Sigmoid colon (tissue), 7 donors: ENCODE measurements around the gene MRPL49. TPM values are rescaled to one million over a fixed set of nuclear protein-coding genes. Genes with fewer than 3 reads are reported as not detected.
A peak's percentile ranks its signal among the peaks of the same experiment; 100 is the strongest.

ENCODE experiments used
- DNase-seq: peaks from one replicate; pipeline ENCODE4 v3.0.0-alpha.2; 2019
- H3K27ac ChIP-seq, 4 donors: fragments of 200-600 bp; sonication (generic); one replicate each; pipeline ENCODE4 v1.5.1; 2016 to 2019; ENCODE audit warnings: mild to moderate bottlenecking in 1 of 4
- H3K27me3 ChIP-seq, 3 donors: fragments of 200-600 bp; sonication (generic); one replicate each; pipeline ENCODE4 v1.5.1; 2019; ENCODE audit warnings: mild to moderate bottlenecking in 1 of 3
- H3K36me3 ChIP-seq, 4 donors: fragments of 200-600 bp; sonication (generic); one replicate each; pipeline ENCODE4 v1.5.1; 2016 to 2019
- H3K4me1 ChIP-seq, 4 donors: fragments of 200-600 bp; sonication (generic); one replicate each; pipeline ENCODE4 v1.5.1; 2017 to 2019
- H3K4me3 ChIP-seq, 4 donors: fragments of 200-600 bp; sonication (generic); one replicate each; pipeline ENCODE4 v1.5.1; 2017 to 2019; ENCODE audit warnings: mild to moderate bottlenecking in 2 of 4, moderate library complexity in 1 of 4
- H3K9me3 ChIP-seq, 4 donors: fragments of 200-600 bp in 3 of 4; sonication (generic) in 3 of 4; one replicate each; pipeline versions ENCODE4 v1.5.1 to v1.6.1; 2013 to 2019
- EP300 ChIP-seq, 4 donors: sonication (generic); formaldehyde crosslinking; IDR thresholded peaks; one replicate each; pipeline ENCODE4 v1.6.1; 2017; ENCODE audit warnings: antibody characterized with exemption in 4 of 4
- POLR2A ChIP-seq, 2 donors: fragments of 450-650 bp; IDR thresholded peaks; one replicate each; pipeline ENCODE4 v1.6.1; 2016; ENCODE audit warnings: antibody characterized with exemption in 2 of 2, mild to moderate bottlenecking in 2 of 2, moderate library complexity in 2 of 2
- POLR2AphosphoS5 ChIP-seq, 4 donors: sonication (generic); formaldehyde crosslinking; IDR thresholded peaks; one replicate each; pipeline ENCODE4 v1.6.1; 2017; ENCODE audit warnings: antibody characterized with exemption in 4 of 4
- WGBS, 2 donors: extraction: QIAGEN DNeasy Blood & Tissue Kit; methylation state at CpG; one replicate each; pipeline ENCODE4 v1.1.7; 2013; 5-methylcytosine and 5-hydroxymethylcytosine counted together
- intact Hi-C: fragments of 100-400 bp; cut with DNase I; formaldehyde crosslinking; loops from one replicate; pipeline ENCODE4 v1.15.1; 2023
- polyA plus RNA-seq, 3 donors: library from polyadenylated mRNA; stranded (reverse); fragments of 200-250 nt; gene quantifications; one replicate each; pipeline ENCODE4 v1.2.3, GENCODE V29; 2013
- total RNA-seq, 4 donors: library from RNA; depleted of rRNA; stranded (reverse); fragments of >200 nt; gene quantifications; one replicate each; pipeline ENCODE4 v1.1.0, GENCODE V29; 2016
- TF ChIP-seq, protein P1 (sequence below), 4 experiments: fragments of 450-650 bp in 3 of 4; fragments of 200-600 bp in 1 of 4; IDR thresholded peaks; one replicate each; pipeline ENCODE4 v1.5.1; 2016 to 2019; ENCODE audit warnings: antibody characterized with exemption in 4 of 4, mild to moderate bottlenecking in 3 of 4, moderate library complexity in 2 of 4
- donor health status: healthy with polysubstance abuse.
- donor health status: Bipolar disorder and iron deficiency.
- donor health status: healthy.

Gene MRPL49
- total and polyA plus RNA-seq, 7 donors, result 41.5 to 104 (median 69.8) TPM

DNA sequence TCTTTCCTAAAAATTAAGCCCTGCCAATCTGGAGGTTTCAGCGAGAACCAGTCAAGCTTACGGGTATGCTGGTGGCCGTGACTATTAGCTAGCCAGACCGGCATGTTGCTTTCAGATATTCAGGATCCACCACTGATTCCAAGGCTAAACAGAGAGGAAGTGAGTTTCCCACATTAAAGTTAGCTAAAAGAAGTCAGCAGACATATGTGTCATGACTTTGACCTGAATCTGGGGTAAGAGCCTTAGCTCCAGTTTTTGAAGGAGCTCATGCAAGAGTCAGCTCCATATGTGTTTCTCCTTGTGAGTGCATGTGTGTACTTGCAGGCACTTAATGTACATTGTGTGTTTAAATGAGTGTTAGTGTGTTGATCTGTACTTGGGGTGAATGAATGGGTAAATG lies 36.7 kb upstream of the MRPL49 start:
- H3K9me3 ChIP-seq, result no peaks in the 10 kb centered on the region
- H3K4me1 ChIP-seq, result peaks cover 0 to 23% (median 20%) of the 10 kb centered on the region in 4 donors
- TF ChIP-seq EP300 (IDR thresholded peaks at IDR 0.05), result no peak
- TF ChIP-seq, protein P1, sequence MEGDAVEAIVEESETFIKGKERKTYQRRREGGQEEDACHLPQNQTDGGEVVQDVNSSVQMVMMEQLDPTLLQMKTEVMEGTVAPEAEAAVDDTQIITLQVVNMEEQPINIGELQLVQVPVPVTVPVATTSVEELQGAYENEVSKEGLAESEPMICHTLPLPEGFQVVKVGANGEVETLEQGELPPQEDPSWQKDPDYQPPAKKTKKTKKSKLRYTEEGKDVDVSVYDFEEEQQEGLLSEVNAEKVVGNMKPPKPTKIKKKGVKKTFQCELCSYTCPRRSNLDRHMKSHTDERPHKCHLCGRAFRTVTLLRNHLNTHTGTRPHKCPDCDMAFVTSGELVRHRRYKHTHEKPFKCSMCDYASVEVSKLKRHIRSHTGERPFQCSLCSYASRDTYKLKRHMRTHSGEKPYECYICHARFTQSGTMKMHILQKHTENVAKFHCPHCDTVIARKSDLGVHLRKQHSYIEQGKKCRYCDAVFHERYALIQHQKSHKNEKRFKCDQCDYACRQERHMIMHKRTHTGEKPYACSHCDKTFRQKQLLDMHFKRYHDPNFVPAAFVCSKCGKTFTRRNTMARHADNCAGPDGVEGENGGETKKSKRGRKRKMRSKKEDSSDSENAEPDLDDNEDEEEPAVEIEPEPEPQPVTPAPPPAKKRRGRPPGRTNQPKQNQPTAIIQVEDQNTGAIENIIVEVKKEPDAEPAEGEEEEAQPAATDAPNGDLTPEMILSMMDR (IDR thresholded peaks at IDR 0.05), result no peak
- TF ChIP-seq POLR2A (IDR thresholded peaks at IDR 0.05), result no peak
- TF ChIP-seq POLR2AphosphoS5 (IDR thresholded peaks at IDR 0.05), result no peak
- no peaks in the 10 kb centered on the region for H3K27me3 ChIP-seq
- no peak overlapping the region for H3K27ac ChIP-seq
- peaks cover 17 to 50% (median 30%) of the 10 kb centered on the region in 4 donors for H3K36me3 ChIP-seq
- WGBS, 2 donors, result 93 to 94% methylated on average over 4 of the region's 4 CpGs
- H3K4me3 ChIP-seq, result no peak overlapping the region
- DNase-seq, result no peak
- intact Hi-C loops, result loop anchor here (2.0 kb wide), 1 partner anchor 73 kb away; no protein-coding TSS in a partner anchor

DNA sequence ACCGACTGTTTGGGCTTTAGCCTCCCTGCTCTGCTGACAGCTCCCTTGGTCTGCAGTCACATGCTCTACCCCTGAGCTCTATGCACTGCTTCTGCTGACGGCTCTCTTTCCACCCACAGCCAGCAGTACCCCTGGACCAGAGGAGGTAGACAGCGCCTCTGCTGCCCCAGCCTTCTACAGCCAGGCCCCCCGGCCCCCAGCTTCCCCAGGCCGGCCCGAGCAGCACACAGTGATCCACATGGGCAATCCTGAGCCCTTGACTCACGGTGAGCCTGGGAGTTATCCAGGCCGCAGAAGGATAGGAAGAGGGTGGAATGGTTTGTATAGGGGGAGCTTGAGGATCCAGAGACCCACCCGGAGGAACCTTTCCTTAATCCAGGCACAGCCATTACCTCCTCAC lies 35.3 kb upstream of the MRPL49 start:
- DNase-seq, result no peak
- H3K9me3 ChIP-seq, result no peaks in the 10 kb centered on the region
- peaks cover 17 to 50% (median 30%) of the 10 kb centered on the region in 4 donors for H3K36me3 ChIP-seq
- no peak overlapping the region for H3K27ac ChIP-seq
- no peak overlapping the region for H3K4me3 ChIP-seq
- H3K27me3 ChIP-seq, result no peaks in the 10 kb centered on the region
- 92 to 96% methylated on average over 9 of the region's 9 CpGs for WGBS, 2 donors
- intact Hi-C loops, result no loop called here
- TF ChIP-seq, protein P1 (IDR thresholded peaks at IDR 0.05), result no peak
- TF ChIP-seq EP300 (IDR thresholded peaks at IDR 0.05), result no peak
- TF ChIP-seq POLR2A (IDR thresholded peaks at IDR 0.05), result no peak
- TF ChIP-seq POLR2AphosphoS5 (IDR thresholded peaks at IDR 0.05), result no peak
- H3K4me1 ChIP-seq, result peaks cover 0 to 23% (median 20%) of the 10 kb centered on the region in 4 donors

DNA sequence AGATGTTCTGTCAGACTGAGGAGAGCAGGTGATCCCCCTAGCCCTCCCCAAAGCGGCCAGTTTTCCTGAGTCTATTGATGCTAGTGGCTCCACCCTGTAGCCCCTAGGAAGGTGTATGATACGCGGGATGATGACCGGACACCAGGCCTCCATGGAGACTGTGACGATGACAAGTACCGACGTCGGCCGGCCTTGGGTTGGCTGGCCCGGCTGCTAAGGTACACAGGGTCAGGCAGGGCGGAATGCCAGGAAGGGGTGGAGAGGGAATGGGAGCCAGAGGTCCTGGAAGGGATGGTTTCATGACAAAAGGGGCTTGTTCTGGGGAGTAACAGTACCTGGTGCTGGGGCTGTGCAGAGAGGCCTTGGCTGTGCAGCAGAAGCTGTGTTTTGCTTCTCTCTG lies 34.9 kb upstream of the MRPL49 start:
- peak; percentile 65 for DNase-seq
- Histone ChIP-seq H3K27me3 (no peaks in the 10 kb centered on the region), H3K4me1 (peaks cover 0 to 23% (median 20%) of the 10 kb centered on the region in 4 donors), H3K4me3 (no peak overlapping the region), H3K9me3 (no peaks in the 10 kb centered on the region), H3K36me3 (peaks cover 17 to 50% (median 30%) of the 10 kb centered on the region in 4 donors), H3K27ac (no peak overlapping the region)
- 95 to 96% methylated on average over 11 of the region's 11 CpGs for WGBS, 2 donors
- TF ChIP-seq, protein P1 (IDR thresholded peaks at IDR 0.05), result no peak
- TF ChIP-seq POLR2AphosphoS5 (IDR thresholded peaks at IDR 0.05), result no peak
- no peak for TF ChIP-seq POLR2A (IDR thresholded peaks at IDR 0.05)
- TF ChIP-seq EP300 (IDR thresholded peaks at IDR 0.05), result no peak
- intact Hi-C loops, result no loop called here

DNA sequence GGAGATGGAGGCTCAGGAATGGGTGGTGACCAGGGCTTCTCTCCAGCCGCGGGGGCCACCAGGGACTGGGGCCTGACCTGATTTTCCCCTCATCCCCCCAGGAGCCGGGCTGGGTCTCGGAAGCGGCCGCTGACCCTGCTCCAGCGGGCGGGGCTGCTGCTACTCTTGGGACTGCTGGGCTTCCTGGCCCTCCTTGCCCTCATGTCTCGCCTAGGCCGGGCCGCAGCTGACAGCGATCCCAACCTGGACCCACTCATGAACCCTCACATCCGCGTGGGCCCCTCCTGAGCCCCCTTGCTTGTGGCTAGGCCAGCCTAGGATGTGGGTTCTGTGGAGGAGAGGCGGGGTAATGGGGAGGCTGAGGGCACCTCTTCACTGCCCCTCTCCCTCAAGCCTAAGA lies 34.3 kb upstream of the MRPL49 start:
- intact Hi-C loops, result no loop called here
- Histone ChIP-seq H3K4me3 (no peak overlapping the region), H3K27me3 (no peaks in the 10 kb centered on the region), H3K4me1 (peaks cover 0 to 23% (median 20%) of the 10 kb centered on the region in 4 donors), H3K27ac (no peak overlapping the region), H3K36me3 (peaks cover 17 to 50% (median 30%) of the 10 kb centered on the region in 4 donors), H3K9me3 (no peaks in the 10 kb centered on the region)
- TF ChIP-seq EP300 (IDR thresholded peaks at IDR 0.05), result no peak
- TF ChIP-seq, protein P1 (IDR thresholded peaks at IDR 0.05), result no peak
- TF ChIP-seq POLR2AphosphoS5 (IDR thresholded peaks at IDR 0.05), result no peak
- TF ChIP-seq POLR2A (IDR thresholded peaks at IDR 0.05), result no peak
- WGBS, 2 donors, result 96% methylated on average over 15 of the region's 15 CpGs
- DNase-seq, result no peak

DNA sequence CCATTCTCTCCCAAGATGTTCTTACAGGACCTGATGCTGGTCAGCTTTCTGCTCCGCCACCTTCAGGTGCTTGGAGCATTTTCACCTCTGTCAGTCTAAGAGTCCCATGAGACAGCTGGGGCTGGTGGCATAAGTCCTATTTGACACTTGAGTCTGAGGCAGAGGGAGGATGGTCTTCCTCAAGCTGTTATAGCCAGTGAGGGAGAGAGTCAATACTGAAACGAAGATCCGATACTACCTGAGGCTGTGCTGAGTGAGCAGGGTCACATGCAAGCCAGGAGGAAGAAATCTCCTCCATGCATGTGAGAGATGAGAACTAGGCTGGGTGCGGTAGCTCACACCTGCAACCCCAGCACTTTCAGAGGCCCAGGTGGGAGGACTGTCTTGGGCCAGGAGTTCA lies 32.5 kb upstream of the MRPL49 start:
- WGBS, 2 donors, result 92% methylated on average over 4 of the region's 4 CpGs
- no peak for DNase-seq
- intact Hi-C loops, result no loop called here

More for the DNA sequence above, 32.5 kb upstream of the MRPL49 start:
- no peaks in the 10 kb centered on the region for H3K27me3 ChIP-seq
- H3K27ac ChIP-seq, result no peak overlapping the region
- peaks cover 0 to 12% (median 11%) of the 10 kb centered on the region in 4 donors for H3K4me1 ChIP-seq
- peaks cover 17 to 50% (median 30%) of the 10 kb centered on the region in 4 donors for H3K36me3 ChIP-seq
- TF ChIP-seq POLR2AphosphoS5 (IDR thresholded peaks at IDR 0.05) (no peak), POLR2A (IDR thresholded peaks at IDR 0.05) (no peak), EP300 (IDR thresholded peaks at IDR 0.05) (no peak)
- TF ChIP-seq, protein P1 (IDR thresholded peaks at IDR 0.05), result no peak
- H3K4me3 ChIP-seq, result no peak overlapping the region
- H3K9me3 ChIP-seq, result no peaks in the 10 kb centered on the region
